HG03139 (cell line): ENCODE data around the gene ATP8A2.

Experiments
- ATAC-seq: cut with Tn5 transposase; IDR thresholded peaks from one replicate; pipeline ENCODE4 v1.9.1; 2021; ENCODE audit not compliant: unreplicated experiment

The ATP8A2 gene

DNA sequence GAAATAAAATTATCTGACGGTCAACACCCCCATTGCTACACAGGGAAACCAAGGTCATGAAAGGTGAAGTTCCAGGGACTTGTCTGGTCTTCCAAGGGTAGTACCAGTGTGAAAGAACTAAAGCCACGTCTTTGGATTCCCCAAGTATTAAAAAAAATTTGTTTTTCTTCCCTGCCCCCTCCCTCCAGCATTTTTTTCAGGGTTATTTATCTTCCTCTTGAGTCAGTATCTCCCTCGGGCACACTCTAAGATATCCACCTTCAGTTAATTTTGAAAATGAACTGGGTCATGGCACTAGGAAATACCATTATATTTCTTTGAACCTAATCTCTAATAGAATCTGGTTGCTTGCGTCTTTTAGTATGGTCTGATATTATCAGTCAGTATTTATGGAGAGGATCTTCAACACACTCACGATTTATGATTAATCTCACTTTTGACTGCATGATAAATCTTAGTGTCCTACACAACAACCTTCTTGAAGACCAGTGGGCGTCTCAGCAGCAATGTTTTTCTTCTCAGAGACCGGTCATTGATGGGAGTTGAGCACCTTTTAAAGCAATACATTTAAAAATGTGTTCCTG lies 9.1 kb downstream of the ATP8A2 start:
- ATAC-seq: no peak

DNA sequence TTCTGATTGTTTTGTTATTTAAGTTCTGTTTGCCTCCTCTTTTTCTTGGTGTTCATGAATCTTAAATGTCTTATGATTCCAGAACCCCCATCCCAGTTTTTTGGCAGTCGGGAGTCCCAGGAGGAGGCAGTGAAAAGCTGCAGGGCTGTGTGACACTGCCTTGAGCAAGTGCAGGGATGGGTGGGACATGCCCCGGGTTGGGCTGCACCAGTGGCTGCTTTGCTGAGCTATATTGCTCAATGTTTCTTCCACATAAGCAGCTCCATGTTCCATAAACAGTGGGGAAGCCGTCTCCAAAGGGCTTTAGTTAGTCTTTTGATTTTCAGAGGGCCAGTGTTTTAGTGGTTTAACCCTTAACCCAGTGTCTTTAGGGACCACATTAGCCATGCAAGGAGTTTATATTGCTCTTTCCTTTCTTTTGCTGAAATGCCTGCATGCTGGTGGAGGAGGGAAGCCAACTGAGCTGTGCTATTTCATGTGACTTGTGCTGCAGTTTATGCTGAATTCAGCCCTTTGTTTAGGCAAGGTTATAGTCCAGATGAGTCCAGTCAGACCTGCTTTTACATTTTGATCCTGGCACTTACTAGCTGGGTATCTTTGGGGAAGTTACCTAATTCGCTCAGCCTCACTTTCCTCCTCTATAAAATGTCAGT lies 13.1 kb downstream of the ATP8A2 start:
- ATAC-seq: no peak

DNA sequence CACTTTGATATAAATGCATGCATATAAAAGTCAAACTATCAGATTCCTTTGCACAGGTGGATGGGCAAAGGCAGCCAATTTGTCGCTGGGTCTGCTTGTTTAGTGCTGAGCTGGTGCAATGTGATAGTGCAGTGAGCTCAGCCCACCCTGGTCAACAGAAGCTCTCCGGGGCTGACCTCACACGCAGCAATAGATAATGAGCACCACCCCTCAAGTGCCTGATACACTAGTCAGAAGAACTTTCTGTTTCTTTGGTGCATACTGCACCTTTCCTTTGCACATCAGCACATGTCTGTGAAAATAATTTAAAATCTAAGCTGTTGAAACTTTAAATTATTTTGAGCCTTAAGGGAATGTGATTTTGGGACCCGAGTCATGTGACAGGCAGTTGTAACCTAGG lies 20.2 kb downstream of the ATP8A2 start:
- no peak for ATAC-seq

DNA sequence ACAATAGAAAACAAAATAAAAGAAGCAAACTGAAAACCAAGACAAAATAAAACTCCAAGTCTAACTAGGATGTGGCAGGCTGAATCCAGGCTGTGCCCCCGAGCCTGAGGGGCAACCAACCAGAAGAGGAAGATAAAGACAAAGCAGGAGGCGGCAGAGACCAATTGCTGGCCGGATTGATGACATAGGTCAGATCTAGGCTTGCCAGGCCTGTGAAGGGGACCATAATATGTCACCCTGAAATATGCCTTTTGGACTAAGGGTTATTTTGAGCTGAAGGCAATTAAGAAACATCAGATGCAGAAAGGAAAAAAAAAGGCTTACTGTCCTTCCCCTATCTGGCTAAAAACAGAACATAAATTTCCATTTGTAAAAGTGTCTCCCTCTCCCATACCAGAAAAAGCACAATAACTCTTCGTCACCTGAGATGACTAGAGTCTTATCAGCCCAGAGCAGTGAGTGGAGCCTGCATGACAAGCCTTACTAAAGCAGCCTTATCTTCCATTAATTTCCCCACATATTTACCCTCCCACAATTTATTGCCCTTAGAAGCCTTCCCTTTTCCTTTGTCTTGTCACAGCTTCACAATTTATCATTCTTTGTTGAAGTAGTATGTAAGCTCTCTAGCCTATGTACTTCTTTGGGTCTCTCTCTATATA lies 22.8 kb downstream of the ATP8A2 start:
- ATAC-seq: no peak

DNA sequence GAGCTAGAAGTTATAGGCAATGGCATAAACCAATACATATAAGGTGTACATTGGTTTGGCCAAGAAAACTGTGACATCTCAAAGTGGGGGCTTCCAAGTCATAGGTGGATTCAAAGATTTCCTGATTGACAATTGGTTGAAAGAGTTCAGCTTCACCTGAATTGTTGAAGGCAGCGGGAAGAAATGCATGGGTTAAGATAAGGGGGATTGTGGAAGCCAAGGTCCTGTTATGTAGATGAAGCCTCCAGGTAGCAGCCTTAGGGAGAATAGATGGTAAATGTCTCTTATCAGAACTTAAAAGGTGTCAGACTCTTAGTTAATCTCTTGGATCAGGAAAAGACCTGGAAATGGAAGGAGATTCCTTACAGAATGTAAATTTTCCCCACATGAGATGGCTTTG lies 26.0 kb downstream of the ATP8A2 start:
- ATAC-seq: no peak

DNA sequence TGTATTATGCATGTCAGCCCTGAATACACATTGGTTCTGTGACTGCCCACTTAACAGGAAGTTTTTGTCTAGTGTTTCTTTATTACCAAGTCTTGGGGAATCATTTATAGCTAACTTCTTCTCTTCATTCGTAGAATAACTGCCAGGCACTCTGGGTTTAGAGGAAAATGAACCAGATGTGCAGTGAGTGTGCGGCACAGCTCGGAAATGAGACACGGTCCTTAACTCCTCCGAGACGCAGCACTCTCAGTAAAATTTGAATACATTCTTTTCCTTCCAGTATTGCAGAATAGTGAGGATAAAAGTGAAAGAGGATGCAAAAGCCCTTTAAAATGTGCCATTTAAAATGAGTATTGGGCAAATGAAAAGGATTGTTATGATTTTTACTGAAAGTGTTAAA lies 29.2 kb downstream of the ATP8A2 start:
- ATAC-seq: no peak

DNA sequence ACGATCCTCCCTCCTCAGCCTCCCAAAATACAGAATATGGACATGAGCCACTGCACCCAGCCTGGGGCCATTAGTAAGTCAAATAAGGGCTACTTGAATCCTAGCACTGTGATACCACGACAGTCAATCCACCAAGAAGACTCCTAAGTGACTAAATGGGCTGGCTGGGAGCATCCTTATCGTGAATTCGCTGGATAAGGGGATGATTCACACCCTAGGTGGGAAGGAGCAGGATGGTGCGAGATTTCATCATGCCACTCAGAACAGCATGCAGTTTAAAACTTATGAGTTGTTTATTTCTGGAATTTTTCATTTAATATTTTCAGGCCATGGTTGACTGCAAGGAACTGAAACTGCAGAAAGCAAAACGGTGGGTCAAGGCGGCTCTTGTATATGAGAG lies 30.2 kb downstream of the ATP8A2 start:
- no peak for ATAC-seq

DNA sequence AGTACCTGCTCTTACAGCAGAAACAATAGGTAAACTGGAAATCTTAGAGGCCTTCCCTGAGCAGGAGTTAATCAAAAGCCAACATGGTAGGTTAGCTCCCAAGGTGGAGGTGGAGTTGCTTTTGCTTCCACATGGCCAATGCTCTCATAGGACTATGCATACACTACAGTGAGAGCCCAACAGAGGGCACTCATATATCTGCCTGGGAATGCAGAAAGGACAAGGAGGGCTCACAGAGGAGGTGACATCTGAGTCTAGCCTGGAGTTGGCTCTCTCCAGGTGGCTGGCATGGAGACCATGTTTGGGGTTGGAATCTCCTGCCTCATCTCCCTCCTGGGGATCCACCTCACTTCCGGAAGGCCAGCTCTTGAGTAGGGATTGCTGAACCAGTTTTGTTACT lies 34.6 kb downstream of the ATP8A2 start:
- ATAC-seq: no peak

DNA sequence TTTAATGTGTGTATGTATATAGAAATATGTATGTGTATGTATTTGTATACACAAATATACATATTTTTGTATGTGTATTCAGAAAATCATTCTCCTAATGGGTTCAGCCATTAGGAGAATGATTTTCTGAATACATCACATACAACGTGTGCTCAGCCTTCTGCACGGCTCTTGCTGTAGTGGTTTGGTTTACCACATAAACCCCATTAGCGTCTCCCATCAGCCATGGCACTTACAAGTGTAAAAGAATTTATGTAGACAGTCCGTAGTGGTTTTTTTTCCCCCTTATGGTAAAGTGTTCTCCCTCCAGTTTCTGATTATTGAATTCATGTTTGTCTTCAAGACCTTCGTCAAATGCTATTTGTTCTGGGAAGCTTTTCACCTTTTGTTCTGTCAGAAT lies 38.2 kb downstream of the ATP8A2 start:
- no peak for ATAC-seq

DNA sequence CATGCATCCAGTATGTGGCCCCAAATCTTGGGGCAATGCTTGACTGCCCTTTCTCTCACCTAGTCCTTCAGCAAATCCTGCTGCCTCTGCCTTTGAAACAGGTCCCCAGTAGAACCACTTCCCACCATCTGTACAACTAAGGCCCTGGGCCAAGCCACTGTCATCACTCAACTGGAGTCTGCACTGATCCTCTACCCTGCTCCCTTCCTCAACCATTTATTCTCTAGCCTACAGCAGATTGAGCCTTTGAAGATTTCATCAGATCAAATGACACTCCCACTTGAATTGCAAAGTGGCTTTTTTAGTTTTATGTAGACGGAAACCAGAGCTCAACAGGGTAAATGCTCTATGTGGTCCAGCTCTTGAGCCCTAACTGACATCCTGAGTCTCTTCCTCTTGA lies 43.5 kb downstream of the ATP8A2 start:
- no peak for ATAC-seq

DNA sequence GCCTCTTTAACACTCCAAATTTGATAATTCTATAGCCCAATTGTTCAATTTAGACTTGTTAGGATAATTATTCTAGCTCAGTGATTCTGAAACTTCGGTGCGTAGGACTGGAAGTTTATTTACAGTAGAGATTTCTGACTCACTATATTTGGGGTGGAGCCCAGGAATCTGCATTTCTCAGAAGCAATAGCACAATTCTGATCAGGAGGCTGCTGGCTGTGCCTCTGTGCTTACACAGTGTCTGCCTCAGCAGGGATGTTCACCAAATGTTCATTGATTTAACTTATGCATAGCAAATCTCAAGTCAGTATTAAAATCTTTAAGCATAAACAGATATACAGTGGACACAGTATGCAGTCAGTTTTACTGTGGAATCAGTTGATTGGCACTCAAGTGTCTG lies 45.8 kb downstream of the ATP8A2 start:
- ATAC-seq: no peak

DNA sequence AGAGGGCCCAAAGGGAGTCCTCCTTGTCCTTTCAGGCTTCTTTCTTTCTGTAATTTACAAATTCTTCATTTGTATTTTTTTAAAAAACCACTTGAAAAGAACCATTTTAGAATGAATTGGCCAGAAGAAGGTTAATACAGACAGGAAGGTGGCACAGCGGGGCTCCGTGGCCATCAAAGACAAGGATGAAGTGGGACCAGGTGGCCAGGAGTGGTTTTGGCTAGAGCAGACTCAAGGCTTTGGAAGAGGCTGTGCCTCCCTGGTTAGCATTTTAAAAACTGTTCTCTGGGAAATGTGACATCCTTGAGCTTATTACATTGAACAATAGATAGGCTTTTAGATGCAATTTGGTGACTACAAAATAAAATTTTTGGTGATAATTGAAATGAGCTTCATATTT lies 48.4 kb downstream of the ATP8A2 start:
- ATAC-seq: no peak

DNA sequence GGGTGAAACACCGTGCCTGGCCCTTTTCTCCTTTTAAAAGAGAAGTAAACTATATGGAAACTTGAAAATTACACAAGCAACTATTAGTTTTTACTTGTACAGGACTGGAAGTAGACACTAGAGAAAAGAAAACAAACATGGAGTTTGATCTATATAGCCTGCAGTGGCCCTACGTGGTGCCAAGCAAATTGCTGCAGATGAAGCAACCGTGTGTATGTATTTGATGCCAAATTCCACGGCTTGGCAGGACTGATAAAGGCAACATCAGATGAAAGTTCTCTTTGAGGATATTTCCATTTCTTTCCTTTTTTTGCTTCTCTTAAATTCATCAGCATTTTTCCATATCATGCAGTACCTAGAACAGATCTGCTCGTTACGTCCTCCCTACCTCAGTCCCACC lies 49.8 kb downstream of the ATP8A2 start:
- no peak for ATAC-seq

DNA sequence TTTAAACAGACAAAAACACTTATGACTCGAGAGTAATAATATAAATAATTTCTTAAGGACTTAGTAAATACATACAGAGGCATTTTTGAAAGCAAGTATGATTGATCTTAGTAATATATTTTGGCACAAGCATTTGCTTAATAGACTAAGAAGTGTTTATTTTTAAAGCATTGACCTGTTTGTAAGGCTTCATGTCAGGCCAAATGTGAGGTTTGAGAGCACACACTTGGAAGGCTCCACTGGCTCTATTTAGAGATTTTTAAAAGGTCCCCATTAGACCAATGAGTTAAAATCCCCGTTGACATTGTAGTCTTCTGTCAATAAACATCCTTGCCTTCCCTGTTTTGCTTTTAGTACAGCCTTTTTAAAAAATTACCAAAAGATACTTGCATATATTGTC lies 50.4 kb downstream of the ATP8A2 start:
- no peak for ATAC-seq

DNA sequence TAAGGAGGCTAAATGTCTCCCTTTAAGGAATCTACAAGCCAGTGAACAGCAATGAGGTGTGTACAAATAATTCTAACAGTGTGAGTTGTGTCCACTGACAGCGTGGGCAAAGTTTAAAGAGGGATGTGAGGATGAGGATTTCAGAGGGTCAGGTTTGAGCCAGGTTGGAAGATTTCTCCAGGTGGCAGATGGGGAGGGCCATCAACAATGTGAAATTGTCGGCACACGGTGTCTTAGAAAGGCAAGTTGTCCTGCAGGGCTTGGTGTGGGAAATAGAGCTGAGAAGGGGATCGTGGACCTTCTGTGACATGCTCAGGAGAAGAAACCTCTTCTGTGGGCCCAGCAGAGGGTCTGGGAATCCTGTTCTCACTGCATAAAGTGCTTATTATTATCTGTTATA lies 52.1 kb downstream of the ATP8A2 start:
- ATAC-seq: no peak

DNA sequence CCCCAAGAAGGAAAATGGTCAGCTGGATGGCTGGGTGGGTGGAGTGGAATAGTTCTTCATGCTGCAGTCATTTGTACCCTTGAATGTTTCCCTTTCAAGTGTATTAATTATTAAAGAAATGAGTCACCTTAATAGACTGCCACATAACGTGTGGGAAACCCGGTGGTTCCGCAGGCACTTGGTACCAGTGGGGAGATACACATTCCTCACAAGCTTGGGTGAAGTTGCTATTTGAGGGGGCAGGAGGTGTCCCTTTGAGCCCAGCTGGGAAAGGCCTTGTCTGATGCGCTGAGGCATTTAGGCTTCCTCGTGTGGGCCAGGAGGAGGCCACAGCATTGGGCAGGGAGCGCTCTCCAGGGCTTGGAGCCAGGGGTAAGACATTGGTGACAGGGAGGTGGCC lies 57.7 kb downstream of the ATP8A2 start:
- ATAC-seq: no peak

DNA sequence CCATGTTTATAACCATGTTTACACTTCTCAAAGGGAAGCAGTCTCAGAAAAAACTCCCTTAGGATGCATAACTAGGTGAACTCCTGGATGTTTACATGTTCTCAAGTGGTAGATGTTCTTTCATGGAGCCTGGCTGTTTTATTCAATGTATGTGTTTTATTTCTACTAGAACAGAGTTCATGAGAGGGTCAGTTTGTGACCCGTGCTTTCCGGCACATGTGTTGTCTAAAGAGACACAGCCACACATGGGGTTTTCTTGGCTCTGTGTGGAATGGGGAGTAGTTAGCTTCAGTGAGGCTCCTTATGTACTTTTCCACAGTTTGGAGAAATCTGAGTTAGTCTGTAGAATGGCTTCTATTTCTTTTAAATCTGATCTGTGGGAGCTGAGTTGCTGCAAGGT lies 60.9 kb downstream of the ATP8A2 start:
- no peak for ATAC-seq

DNA sequence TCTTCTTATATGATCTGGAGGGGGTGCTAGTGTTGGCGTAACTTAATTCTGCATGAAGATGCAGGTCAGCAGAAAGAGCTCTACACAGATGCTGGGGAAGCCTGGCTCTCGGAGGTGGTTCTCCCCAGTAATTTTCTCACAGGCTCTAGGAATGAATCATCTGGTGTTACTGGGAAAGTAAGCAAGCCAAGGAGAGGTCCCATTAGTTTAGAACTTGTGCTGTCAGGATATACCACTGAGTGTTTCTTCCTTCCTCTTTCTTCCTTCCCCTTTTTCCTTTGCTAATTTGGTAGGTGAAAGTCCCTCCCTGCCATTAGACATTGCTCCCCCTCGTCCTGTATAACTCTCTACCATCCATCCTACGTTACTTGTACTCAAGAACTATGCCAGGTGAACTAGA lies 68.3 kb downstream of the ATP8A2 start:
- no peak for ATAC-seq

DNA sequence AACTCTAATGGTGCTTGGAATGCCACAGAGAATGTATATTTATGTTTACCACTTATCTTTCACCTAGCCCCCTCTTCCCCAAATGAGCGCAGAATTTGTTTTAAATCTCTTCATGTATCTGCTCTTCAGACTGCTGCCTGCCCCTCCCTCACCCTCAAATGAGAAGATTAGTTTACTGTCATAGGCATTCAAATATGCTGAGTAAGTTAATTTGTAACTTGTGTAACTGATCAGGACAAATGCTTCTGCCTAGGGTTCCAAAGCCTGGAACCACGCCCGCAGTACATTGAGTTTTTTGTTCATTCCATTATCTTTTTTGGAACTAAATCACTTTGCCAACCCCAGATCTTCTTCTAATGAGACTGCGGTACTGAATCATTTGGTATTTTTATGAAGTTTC lies 74.5 kb downstream of the ATP8A2 start:
- no peak for ATAC-seq

DNA sequence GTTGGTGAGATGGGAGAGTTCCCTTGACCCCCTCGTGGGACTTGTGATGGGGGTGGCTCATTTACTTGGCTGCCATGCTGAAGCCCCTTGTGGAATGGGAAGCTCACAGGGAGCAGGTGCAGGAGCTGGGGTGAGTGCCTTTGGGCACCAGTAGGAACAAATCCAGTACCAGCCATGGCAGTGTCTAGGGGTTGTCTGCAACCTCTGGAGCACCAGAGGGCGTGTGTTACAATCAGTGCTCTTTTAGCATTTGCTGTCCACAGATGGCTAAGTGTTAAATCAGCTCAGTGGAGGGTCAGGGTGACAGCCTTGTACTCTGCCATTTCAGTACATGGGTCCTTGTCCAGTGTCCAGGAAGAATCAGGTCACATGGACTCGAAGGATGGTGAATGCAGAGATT lies 75.6 kb downstream of the ATP8A2 start:
- ATAC-seq: no peak

DNA sequence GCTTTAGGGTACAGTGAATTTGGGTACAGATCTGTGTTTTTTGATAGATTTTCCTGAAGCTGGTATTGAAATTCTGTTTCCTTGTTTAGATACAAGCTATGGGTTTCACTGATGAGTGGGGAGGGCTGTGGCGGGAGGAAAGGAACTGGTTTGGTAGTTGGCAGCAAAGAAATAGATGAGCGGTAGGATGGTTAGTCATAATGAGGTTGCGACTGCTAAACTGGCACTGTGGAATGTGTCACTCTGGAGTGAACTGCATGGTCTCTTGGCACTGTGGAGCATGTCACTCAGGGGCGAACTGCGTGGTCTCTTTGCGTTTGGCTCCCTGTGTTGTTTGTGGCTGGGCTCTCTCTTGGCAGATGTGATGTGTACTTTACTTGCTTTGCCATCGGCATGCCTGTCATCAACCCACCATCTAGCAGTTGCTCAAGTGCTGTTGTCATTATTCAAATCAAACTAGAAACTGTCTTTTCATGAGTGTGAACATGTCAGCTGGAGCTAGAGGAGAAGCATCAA lies 82.1 kb downstream of the ATP8A2 start:
- no peak for ATAC-seq

DNA sequence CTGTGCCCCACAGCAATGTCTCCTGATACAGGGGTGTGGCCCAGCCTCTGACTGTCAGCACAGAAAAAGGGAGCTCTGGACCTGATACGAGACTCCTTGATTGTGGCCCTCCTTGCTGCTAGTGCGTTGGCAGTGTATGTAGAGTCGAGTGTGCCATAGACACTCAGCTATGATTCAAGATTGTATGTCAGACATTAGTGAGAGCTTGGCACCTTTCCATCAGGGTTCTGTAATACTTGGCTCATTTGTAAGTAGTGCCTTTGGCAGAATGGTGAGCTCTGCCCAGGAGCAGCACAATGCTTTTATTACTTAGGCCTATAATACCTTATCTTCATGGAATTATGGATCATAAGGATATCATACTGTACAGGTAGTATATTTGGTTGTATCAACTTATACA lies 83.4 kb downstream of the ATP8A2 start:
- ATAC-seq: no peak

DNA sequence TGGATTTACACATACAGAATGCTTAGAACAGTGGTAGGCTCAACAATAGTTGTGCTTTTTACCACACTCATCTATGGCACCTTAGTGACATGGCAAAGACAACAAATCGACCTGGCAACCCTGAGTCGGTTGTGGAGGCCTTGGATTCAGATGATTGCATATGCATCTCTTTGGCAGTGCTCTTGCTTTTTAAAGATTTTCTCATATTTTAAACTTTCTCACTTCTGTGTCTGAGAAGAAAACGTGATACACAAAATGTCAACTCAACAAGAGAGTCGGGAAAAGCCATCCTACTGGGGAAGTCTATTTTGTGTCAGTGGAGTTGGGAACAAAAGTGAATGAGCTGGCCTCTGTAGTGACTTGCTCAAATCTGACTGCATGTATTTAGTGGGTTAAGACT lies 85.8 kb downstream of the ATP8A2 start:
- no peak for ATAC-seq
